Pancreas (tissue), 10 donors: ENCODE measurements around the gene RASL11B. TPM values are rescaled to one million over a fixed set of nuclear protein-coding genes. Genes with fewer than 3 reads are reported as not detected.
A peak's percentile ranks its signal among the peaks of the same experiment; 100 is the strongest.

ENCODE experiments used
- ATAC-seq, 4 donors: fragments of 200-7000 bp; cut with Tn5 transposase; one replicate each; pipeline versions ENCODE4 v1.8.0 to v1.9.1; 2020; ENCODE audit warnings: mild to moderate bottlenecking in 4 of 4, moderate library complexity in 4 of 4
- DNase-seq, 6 donors: peaks; one replicate each; pipeline ENCODE4 v3.0.0-alpha.2; 2020
- FAIRE-seq: peaks from 2 replicates; lab custom pipeline; 2012; peaks lifted over from hg19 to GRCh38; lab: Jason Lieb, UNC
- H3K27ac ChIP-seq, 4 donors: fragments of 200-600 bp; sonication (generic); 1 replicate in 3 of 4; 2 replicates in 1 of 4; pipeline versions ENCODE4 v1.5.0 to v1.8.0; 2020
- H3K27me3 ChIP-seq, 4 donors: fragments of 200-600 bp; one replicate each; pipeline ENCODE4 v1.8.0; 2021
- H3K36me3 ChIP-seq, 3 donors: fragments of 200-600 bp; sonication (generic) in 1 of 3; one replicate each; pipeline versions ENCODE4 v1.5.0 to v1.8.0; 2020 to 2021
- H3K4me1 ChIP-seq, 3 donors: fragments of 200-600 bp; one replicate each; pipeline ENCODE4 v1.8.0; 2021
- H3K4me3 ChIP-seq, 4 donors: fragments of 200-600 bp; sonication (generic) in 2 of 4; one replicate each; pipeline versions ENCODE4 v1.5.0 to v1.8.0; 2020 to 2021
- H3K9me3 ChIP-seq, 4 donors: fragments of 200-600 bp; one replicate each; pipeline ENCODE4 v1.8.0; 2021
- WGBS, 2 donors: extraction: QIAGEN DNeasy Blood & Tissue Kit; methylation state at CpG; one replicate each; pipeline ENCODE4 v1.1.7; 2013; 5-methylcytosine and 5-hydroxymethylcytosine counted together
- intact Hi-C, 3 donors: fragments of 100-400 bp; cut with DNase I; formaldehyde crosslinking; loops; one replicate each; pipeline versions ENCODE4 v1.11.1 to v1.14.2; 2022
- polyA plus RNA-seq, 2 donors: library from polyadenylated mRNA; stranded (reverse); fragments of 200-250 nt; gene quantifications; one replicate each; pipeline ENCODE4 v1.2.3, GENCODE V29; 2013
- total RNA-seq, 6 donors: library from RNA; stranded (reverse); fragmentation: NEBNext Ultra II Directional in 4 of 6; extraction: Animal tissue kit (Norgen Biotek cat#: 25700) in 4 of 6; gene quantifications; one replicate each; pipeline versions ENCODE4 v1.2.1 to v1.2.4, GENCODE V29; 2021 to 2023
- TF ChIP-seq, protein P1 (sequence below), 4 donors: fragments of 200-600 bp; sonication (generic) in 3 of 4; IDR thresholded peaks; one replicate each; pipeline versions ENCODE4 v1.5.0 to v1.8.0; 2021; ENCODE audit warnings: antibody characterized with exemption in 4 of 4
- donor health status: healthy with polysubstance abuse.
- donor health status: DM: no; HTN: no; CAD: no; lungs with moderate emphysema.
- donor health status: DM: no; HTN: no; CAD: no.
- donor health status: control.
- donor health status: control.
- donor health status: Bipolar disorder and iron deficiency.
- donor health status: DM: yes; HTN: yes; CAD: no.
- donor health status: DM: no; HTN: no; CAD: no.
- donor health status: DM: no; HTN: no; CAD: no.
- donor health status: DM: yes; HTN: yes; CAD: no.

The RASL11B gene
- total and polyA plus RNA-seq, 8 donors, result 0.19 to 2.3 (median 0.66) TPM; not detected in 1

- DNase-seq (no peak), FAIRE-seq (no peak), ATAC-seq (peak in 1 of 4 donors; percentile 15)
- Histone ChIP-seq H3K27me3 (no peaks in the 10 kb centered on the region), H3K4me3 (no peak overlapping the region), H3K27ac (no peak overlapping the region), H3K36me3 (no peaks in the 10 kb centered on the region), H3K4me1 (peaks cover 0 to 9% (median 0%) of the 10 kb centered on the region in 3 donors), H3K9me3 (no peaks in the 10 kb centered on the region)
- intact Hi-C loops, result no loop called here
- 59 to 70% methylated on average over 3 of the region's 3 CpGs for WGBS, 2 donors
- TF ChIP-seq, protein P1, sequence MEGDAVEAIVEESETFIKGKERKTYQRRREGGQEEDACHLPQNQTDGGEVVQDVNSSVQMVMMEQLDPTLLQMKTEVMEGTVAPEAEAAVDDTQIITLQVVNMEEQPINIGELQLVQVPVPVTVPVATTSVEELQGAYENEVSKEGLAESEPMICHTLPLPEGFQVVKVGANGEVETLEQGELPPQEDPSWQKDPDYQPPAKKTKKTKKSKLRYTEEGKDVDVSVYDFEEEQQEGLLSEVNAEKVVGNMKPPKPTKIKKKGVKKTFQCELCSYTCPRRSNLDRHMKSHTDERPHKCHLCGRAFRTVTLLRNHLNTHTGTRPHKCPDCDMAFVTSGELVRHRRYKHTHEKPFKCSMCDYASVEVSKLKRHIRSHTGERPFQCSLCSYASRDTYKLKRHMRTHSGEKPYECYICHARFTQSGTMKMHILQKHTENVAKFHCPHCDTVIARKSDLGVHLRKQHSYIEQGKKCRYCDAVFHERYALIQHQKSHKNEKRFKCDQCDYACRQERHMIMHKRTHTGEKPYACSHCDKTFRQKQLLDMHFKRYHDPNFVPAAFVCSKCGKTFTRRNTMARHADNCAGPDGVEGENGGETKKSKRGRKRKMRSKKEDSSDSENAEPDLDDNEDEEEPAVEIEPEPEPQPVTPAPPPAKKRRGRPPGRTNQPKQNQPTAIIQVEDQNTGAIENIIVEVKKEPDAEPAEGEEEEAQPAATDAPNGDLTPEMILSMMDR (IDR thresholded peaks at IDR 0.05), result no peak
Measured at GRCh38 chr4:52850406-52851124, 11.6 kb upstream of the RASL11B start.

GRCh38 chr4:52852041-52852440, 10.1 kb upstream of the RASL11B start:
- 77 to 87% methylated on average over 1 of the region's 1 CpG for WGBS, 2 donors
- Histone ChIP-seq H3K27ac (no peak overlapping the region), H3K9me3 (no peaks in the 10 kb centered on the region), H3K36me3 (no peaks in the 10 kb centered on the region), H3K27me3 (no peaks in the 10 kb centered on the region), H3K4me1 (peaks cover 0 to 9% (median 0%) of the 10 kb centered on the region in 3 donors), H3K4me3 (no peak overlapping the region)
- FAIRE-seq (no peak), DNase-seq (no peak), ATAC-seq (no peak)
- TF ChIP-seq, protein P1 (IDR thresholded peaks at IDR 0.05), result no peak
- intact Hi-C loops, result no loop called here

- TF ChIP-seq, protein P1 (IDR thresholded peaks at IDR 0.05), result no peak
- intact Hi-C loops, result no loop called here
- ATAC-seq (no peak), DNase-seq (no peak), FAIRE-seq (no peak)
- no peaks in the 10 kb centered on the region for H3K36me3 ChIP-seq
- H3K27me3 ChIP-seq, result no peaks in the 10 kb centered on the region
- WGBS, 2 donors, result 66 to 86% methylated on average over 3 of the region's 3 CpGs
- peaks cover 0 to 8% (median 0%) of the 10 kb centered on the region in 3 donors for H3K4me1 ChIP-seq
- H3K27ac ChIP-seq, result no peak overlapping the region
- H3K4me3 ChIP-seq, result no peak overlapping the region
- H3K9me3 ChIP-seq, result no peaks in the 10 kb centered on the region
Measured at GRCh38 chr4:52852711-52853110, 9.4 kb upstream of the RASL11B start.

GRCh38 chr4:52853351-52853750, 8.8 kb upstream of the RASL11B start:
- peak in 1 of 4 donors; percentile 45 for ATAC-seq
- intact Hi-C loops, result no loop called here
- no peak for FAIRE-seq
- no peak for DNase-seq
- TF ChIP-seq, protein P1 (IDR thresholded peaks at IDR 0.05), result no peak
- Histone ChIP-seq H3K4me1 (peaks cover 0 to 2% (median 0%) of the 10 kb centered on the region in 3 donors), H3K36me3 (no peaks in the 10 kb centered on the region), H3K27me3 (no peaks in the 10 kb centered on the region), H3K9me3 (no peaks in the 10 kb centered on the region), H3K27ac (no peak overlapping the region), H3K4me3 (no peak overlapping the region)

- DNase-seq (no peak), FAIRE-seq (no peak), ATAC-seq (peak in 1 of 4 donors; percentile 45)
- Histone ChIP-seq H3K4me3 (no peak overlapping the region), H3K4me1 (no peaks in the 10 kb centered on the region), H3K36me3 (no peaks in the 10 kb centered on the region), H3K27ac (no peak overlapping the region), H3K9me3 (no peaks in the 10 kb centered on the region), H3K27me3 (no peaks in the 10 kb centered on the region)
- 87 to 95% methylated on average over 1 of the region's 1 CpG for whole genome bisulfite sequencing, 2 donors
- intact Hi-C loops, result no loop called here
- TF ChIP-seq, protein P1 (IDR thresholded peaks at IDR 0.05), result no peak
Measured at GRCh38 chr4:52856801-52857200, 5.3 kb upstream of the RASL11B start.
